Astrocyte (in vitro differentiated cells and primary cell): ENCODE data around the gene ADCY2. TPM values are rescaled to one million over a fixed set of nuclear protein-coding genes. Genes with fewer than 3 reads are reported as not detected.

ENCODE experiments used
- DNase-seq: peaks from one replicate; pipeline ENCODE4 v3.0.0-alpha.2; 2010; ENCODE audit warnings: low read depth
- FAIRE-seq: peaks from 2 replicates; lab custom pipeline; 2011; peaks lifted over from hg19 to GRCh38; lab: Jason Lieb, UNC
- H2AFZ ChIP-seq: 2 replicates; pipeline ENCODE4 v1.6.0; 2012; ENCODE audit warnings: low read depth, low read length, inconsistent platforms
- H3K27ac ChIP-seq: 2 replicates; pipeline ENCODE4 v1.5.1; 2011; ENCODE audit warnings: low read depth, low read length, inconsistent platforms
- H3K27me3 ChIP-seq: 2 replicates; pipeline ENCODE4 v1.6.0; 2011; ENCODE audit warnings: low read length, inconsistent platforms; ENCODE audit not compliant: insufficient read depth
- H3K36me3 ChIP-seq: 2 replicates; pipeline ENCODE4 v1.5.1; 2011; ENCODE audit warnings: low read length, inconsistent platforms; ENCODE audit not compliant: insufficient read depth
- H3K4me1 ChIP-seq: 2 replicates; pipeline ENCODE4 v1.5.1; 2011; ENCODE audit warnings: low read length, inconsistent platforms; ENCODE audit not compliant: insufficient read depth
- H3K4me2 ChIP-seq: 2 replicates; pipeline ENCODE4 v1.6.0; 2012; ENCODE audit warnings: low read length, inconsistent platforms
- H3K4me3 ChIP-seq: 2 replicates; pipeline ENCODE4 v1.5.1; 2011; ENCODE audit warnings: low read depth, mild to moderate bottlenecking, low read length, inconsistent platforms; ENCODE audit not compliant: insufficient read depth
- H3K79me2 ChIP-seq: 2 replicates; pipeline ENCODE4 v1.6.0; 2012; ENCODE audit warnings: mild to moderate bottlenecking, low read length, inconsistent platforms; ENCODE audit not compliant: insufficient read depth
- H3K9ac ChIP-seq: 2 replicates; pipeline ENCODE4 v1.6.0; 2012; ENCODE audit warnings: mild to moderate bottlenecking, low read length, inconsistent platforms
- H3K9me3 ChIP-seq: 2 replicates; pipeline ENCODE4 v1.5.1; 2012; ENCODE audit warnings: low read depth, mild to moderate bottlenecking, low read length, inconsistent platforms; ENCODE audit not compliant: insufficient read depth
- H4K20me1 ChIP-seq: 2 replicates; pipeline ENCODE4 v1.6.0; 2012; ENCODE audit warnings: low read length, inconsistent platforms; ENCODE audit not compliant: insufficient read depth
- H3K27ac Mint-ChIP-seq: one replicate; pipeline ENCODE4 v1.8.0; 2021; ENCODE audit warnings: mild to moderate bottlenecking, mixed read lengths; ENCODE audit not compliant: unreplicated experiment
- H3K27me3 Mint-ChIP-seq: one replicate; pipeline ENCODE4 v1.8.0; 2021; ENCODE audit warnings: low read depth, mixed read lengths; ENCODE audit not compliant: unreplicated experiment
- H3K36me3 Mint-ChIP-seq: one replicate; pipeline ENCODE4 v1.8.0; 2021; ENCODE audit warnings: low read depth, mixed read lengths; ENCODE audit not compliant: unreplicated experiment
- H3K4me1 Mint-ChIP-seq: one replicate; pipeline ENCODE4 v1.8.0; 2021; ENCODE audit warnings: low read depth, mixed read lengths; ENCODE audit not compliant: unreplicated experiment
- H3K4me3 Mint-ChIP-seq: one replicate; pipeline ENCODE4 v1.8.0; 2021; ENCODE audit warnings: mild to moderate bottlenecking, moderate library complexity, mixed read lengths; ENCODE audit not compliant: unreplicated experiment
- H3K9me3 Mint-ChIP-seq: one replicate; pipeline ENCODE4 v1.8.0; 2021; ENCODE audit warnings: mild to moderate bottlenecking, mixed read lengths; ENCODE audit not compliant: unreplicated experiment
- CTCF ChIP-seq: IDR thresholded peaks from 2 replicates; pipeline ENCODE4 v1.5.1; 2011; ENCODE audit warnings: low read depth, mild to moderate bottlenecking, inconsistent platforms, low read length, moderate library complexity; ENCODE audit not compliant: insufficient read depth
- EZH2 ChIP-seq: IDR thresholded peaks from 2 replicates; pipeline ENCODE4 v1.6.1; 2012; ENCODE audit warnings: mild to moderate bottlenecking, low read length, inconsistent platforms; ENCODE audit not compliant: insufficient read depth
- total RNA-seq: library from RNA; stranded (reverse); gene quantifications from 2 replicates; pipeline ENCODE4 v1.2.1, GENCODE V29; 2021

The ADCY2 gene
- total RNA-seq, 1 donor from 2014 or later: 5.7 TPM

- no peak overlapping the region for H3K27ac ChIP-seq
- H3K4me1 ChIP-seq: no peaks in the 10 kb centered on the region
- no peak for FAIRE-seq
- no peak overlapping the region for H3K4me2 ChIP-seq
- no peak for TF ChIP-seq EZH2
- no peak for TF ChIP-seq CTCF
- H3K79me2 ChIP-seq: no peaks in the 10 kb centered on the region
- no peaks in the 10 kb centered on the region for H4K20me1 ChIP-seq
- Mint-ChIP-seq H3K36me3 (no peaks in the 10 kb centered on the region), H3K27me3 (no peaks in the 10 kb centered on the region), H3K4me3 (no peak overlapping the region), H3K9me3 (no peaks in the 10 kb centered on the region), H3K27ac (no peak overlapping the region), H3K4me1 (no peaks in the 10 kb centered on the region)
- no peak overlapping the region for H2AFZ ChIP-seq
- H3K9me3 ChIP-seq: no peaks in the 10 kb centered on the region
- H3K36me3 ChIP-seq: no peaks in the 10 kb centered on the region
- no peak for DNase-seq
- no peak overlapping the region for H3K4me3 ChIP-seq
- H3K9ac ChIP-seq: no peak overlapping the region
- peaks cover 26% of the 10 kb centered on the region for H3K27me3 ChIP-seq
These were observed 2.8 kb downstream of the ADCY2 start for GRCh38 chr5:7398596-7399280.

- Mint-ChIP-seq H3K4me3 (no peak overlapping the region), H3K4me1 (peaks cover 2% of the 10 kb centered on the region), H3K27me3 (no peaks in the 10 kb centered on the region), H3K27ac (no peak overlapping the region), H3K9me3 (peaks cover 2% of the 10 kb centered on the region), H3K36me3 (no peaks in the 10 kb centered on the region)
- Histone ChIP-seq H3K9ac (no peak overlapping the region), H3K79me2 (no peaks in the 10 kb centered on the region), H2AFZ (no peak overlapping the region), H3K9me3 (no peaks in the 10 kb centered on the region), H3K4me1 (no peaks in the 10 kb centered on the region), H4K20me1 (no peaks in the 10 kb centered on the region), H3K36me3 (no peaks in the 10 kb centered on the region), H3K27me3 (no peaks in the 10 kb centered on the region), H3K27ac (no peak overlapping the region), H3K4me2 (no peak overlapping the region), H3K4me3 (no peak overlapping the region)
- DNase-seq (no peak), FAIRE-seq (no peak)
- TF ChIP-seq CTCF: no peak
- no peak for TF ChIP-seq EZH2
These were observed 9.3 kb downstream of the ADCY2 start for GRCh38 chr5:7405277-7405676.

GRCh38 chr5:7410936-7411511 is 15.1 kb downstream of the ADCY2 start:
- FAIRE-seq: no peak
- no peak overlapping the region for H3K27ac ChIP-seq

More at GRCh38 chr5:7410936-7411511, 15.1 kb downstream of the ADCY2 start:
- H3K36me3 ChIP-seq: no peaks in the 10 kb centered on the region
- no peaks in the 10 kb centered on the region for H3K27me3 ChIP-seq
- Mint-ChIP-seq H3K9me3 (peaks cover 2% of the 10 kb centered on the region), H3K36me3 (peaks cover 3% of the 10 kb centered on the region), H3K4me1 (peaks cover 27% of the 10 kb centered on the region), H3K27me3 (no peaks in the 10 kb centered on the region), H3K4me3 (peak overlapping the region; percentile 10), H3K27ac (peak overlapping the region; percentile 96)
- H3K79me2 ChIP-seq: no peaks in the 10 kb centered on the region
- H4K20me1 ChIP-seq: no peaks in the 10 kb centered on the region
- H2AFZ ChIP-seq: no peak overlapping the region
- H3K4me3 ChIP-seq: no peak overlapping the region
- DNase-seq: peak; percentile 61
- no peaks in the 10 kb centered on the region for H3K9me3 ChIP-seq
- TF ChIP-seq EZH2: no peak
- no peak for TF ChIP-seq CTCF
- H3K4me1 ChIP-seq: no peaks in the 10 kb centered on the region
- no peak overlapping the region for H3K4me2 ChIP-seq
- no peak overlapping the region for H3K9ac ChIP-seq
